HepG2 (cell line): Measurements from ENCODE around the gene SNAP29. TPM values are rescaled to one million over a fixed set of nuclear protein-coding genes. Genes with fewer than 3 reads are reported as not detected.
"Not testable (repeated sequence)": the region's sequence is repeated elsewhere in the genome, so short reads cannot be mapped to it uniquely, and the experiment has no call there.

Experiments
- ATAC-seq: fragments of 200-7000 bp; cut with Tn5 transposase; 3 replicates; pipeline ENCODE4 v1.9.1; 2020; ENCODE audit warnings: mild to moderate bottlenecking, moderate library complexity
- BruUV-seq: library from RNA; stranded (reverse); fragments of 400-500 nt; replicated peaks from 2 replicates; lab custom pipeline; 2021; lab: Mats Ljungman, UMichigan
- CTCF ChIA-PET: fragments of 300-600 bp; formaldehyde crosslinking; extraction: SDS; loops from one replicate; lab custom pipeline; 2021; ENCODE audit warnings: low total read pairs, inconsistent platforms, low intra/inter-chr PET ratio; lab: Yijun Ruan, JAX
- POLR2A ChIA-PET: fragments of 350-600 bp; sonication (Branson Sonifier 250); formaldehyde crosslinking; loops from one replicate; lab custom pipeline; 2020; ENCODE audit warnings: antibody characterized with exemption, inconsistent platforms; lab: Yijun Ruan, JAX
- DNase-seq: peaks from one replicate; pipeline ENCODE4 v3.0.0-alpha.2; 2015; ENCODE audit warnings: low spot score
- FAIRE-seq: peaks from 3 replicates; lab custom pipeline; 2011; peaks lifted over from hg19 to GRCh38; lab: Jason Lieb, UNC
- H2AFZ ChIP-seq: one replicate; pipeline ENCODE4 v1.6.1; 2011; ENCODE audit warnings: low read length, inconsistent platforms
- H3K27ac ChIP-seq: fragments of 300-600 bp; 3 replicates; pipeline ENCODE4 v1.8.0; 2011; ENCODE audit warnings: mixed run types, mild to moderate bottlenecking, mixed read lengths, low read length, inconsistent platforms; ENCODE audit not compliant: insufficient read depth; ENCODE audit errors: extremely low read length
- H3K27me3 ChIP-seq, 2 experiments: fragments of 200-600 bp in 1 of 2; 2 replicates in 1 of 2; 3 replicates in 1 of 2; pipeline versions ENCODE4 v1.6.0 to v1.8.0; 2011; ENCODE audit warnings: low read length in 2 of 2, mild to moderate bottlenecking in 2 of 2, moderate library complexity in 2 of 2, inconsistent platforms in 1 of 2; ENCODE audit not compliant: insufficient read depth in 2 of 2, control insufficient read depth in 1 of 2
- H3K36me3 ChIP-seq, 2 experiments: fragments of 200-600 bp in 1 of 2; replicated peaks in 1 of 2; 2 replicates in 1 of 2; 3 replicates in 1 of 2; pipeline versions ENCODE4 v1.5.1 to v1.8.0; 2011; ENCODE audit warnings: low read length in 2 of 2, inconsistent platforms in 1 of 2; ENCODE audit not compliant: insufficient read depth in 2 of 2, control insufficient read depth in 1 of 2
- H3K4me1 ChIP-seq: 2 replicates; pipeline ENCODE4 v1.5.1; 2012; ENCODE audit warnings: low read length, inconsistent platforms; ENCODE audit not compliant: insufficient read depth
- H3K4me2 ChIP-seq: 2 replicates; pipeline ENCODE4 v1.6.0; 2011; ENCODE audit warnings: low read depth, low read length, inconsistent platforms
- H3K4me3 ChIP-seq, 3 experiments: fragments of 200-600 bp in 1 of 3; sonication (generic), shearing (Covaris generic) in 1 of 3; replicated peaks in 1 of 3; 2 replicates each; pipeline ENCODE4 v1.5.1; 2011 to 2016; ENCODE audit warnings: low read length in 3 of 3, inconsistent platforms in 2 of 3, low read depth in 2 of 3, mild to moderate bottlenecking in 2 of 3, control low read depth in 1 of 3, mixed read lengths in 1 of 3; ENCODE audit not compliant: insufficient read depth in 1 of 3
- H3K79me2 ChIP-seq: one replicate; pipeline ENCODE4 v1.6.1; 2011; ENCODE audit warnings: low read length, inconsistent platforms; ENCODE audit not compliant: insufficient read depth
- H3K9ac ChIP-seq: 2 replicates; pipeline ENCODE4 v1.6.0; 2011; ENCODE audit warnings: mild to moderate bottlenecking, low read depth, low read length, inconsistent platforms; ENCODE audit not compliant: insufficient read depth
- H3K9me3 ChIP-seq: 2 replicates; pipeline ENCODE4 v1.5.1; 2012; ENCODE audit warnings: mild to moderate bottlenecking, low read length
- H4K20me1 ChIP-seq: 2 replicates; pipeline ENCODE4 v1.6.0; 2011; ENCODE audit warnings: inconsistent platforms, mild to moderate bottlenecking, low read length, moderate library complexity; ENCODE audit not compliant: insufficient read depth
- KDM6A ChIP-seq: IDR thresholded peaks from 2 replicates; pipeline ENCODE4 v1.6.1; 2016; ENCODE audit warnings: low read depth
- NFIB ChIP-seq: sonication (generic); formaldehyde crosslinking; IDR thresholded peaks from 2 replicates; pipeline ENCODE4 v1.9.0; 2021; ENCODE audit warnings: missing genetic modification reagents, mild to moderate bottlenecking, borderline replicate concordance
- WGBS: methylation state at CpG from one replicate; pipeline ENCODE4 v1.1.6; 2017; ENCODE audit warnings: low lambda C conversion rate; 5-methylcytosine and 5-hydroxymethylcytosine counted together
- in situ Hi-C: cut with HindIII; loops from 2 replicates; pipeline ENCODE4 v1.10.0; 2017; ENCODE audit warnings: low pct_unique_long_range_greater_than_20kb; ENCODE audit not compliant: extremely low pct_ligation_motif_present
- intact Hi-C: fragments of 100-400 bp; cut with micrococcal nuclease; formaldehyde crosslinking; loops from one replicate; pipeline ENCODE4 v1.10.0; 2022; ENCODE audit not compliant: unreplicated experiment
- polyA plus RNA-seq, 8 experiments: library from polyadenylated mRNA; depleted of rRNA in 3 of 8; stranded (reverse) in 7 of 8; unstranded in 1 of 8; fragments of >200 nt; fragmentation: Illumina TruSeq in 4 of 8; extraction: Trizol in 4 of 8; gene quantifications; 2 replicates each; pipeline versions ENCODE4 v1.2.1 to v1.2.3, GENCODE V29; 2011 to 2016; ENCODE audit warnings: low read depth in 4 of 8, missing spikeins in 1 of 8, mixed read lengths in 1 of 8; ENCODE audit not compliant: insufficient read depth in 1 of 8
- total RNA-seq, 5 experiments: library from RNA; depleted of rRNA; stranded (reverse); fragments of >200 nt; fragmentation: Illumina TruSeq; extraction: Trizol; gene quantifications; 2 replicates each; pipeline ENCODE4 v1.2.3, GENCODE V29; 2016; ENCODE audit warnings: low read depth in 1 of 5
- TF ChIP-seq, protein P1 (sequence below): sonication (generic); formaldehyde crosslinking; conservative IDR thresholded peaks from 2 replicates; pipeline ENCODE4 v1.4.0; 2020; ENCODE audit warnings: missing genetic modification reagents
- TF ChIP-seq, protein P2 (sequence below): sonication (generic); formaldehyde crosslinking; IDR thresholded peaks from 2 replicates; pipeline ENCODE4 v1.5.1; 2020; ENCODE audit warnings: mild to moderate bottlenecking, missing genetic modification reagents, borderline replicate concordance
- TF ChIP-seq, protein P3 (sequence below): IDR thresholded peaks from 2 replicates; pipeline ENCODE4 v1.4.0; 2020; ENCODE audit warnings: mild to moderate bottlenecking, missing genetic modification reagents
- TF ChIP-seq, protein P4 (sequence below): sonication (generic); formaldehyde crosslinking; IDR thresholded peaks from 2 replicates; pipeline ENCODE4 v1.4.0; 2020; ENCODE audit warnings: missing genetic modification reagents, borderline replicate concordance

Gene SNAP29
- total and polyA plus RNA-seq, 2 of the 13 experiments (the other 11 are each of a cell fraction or from before 2014, with no cell fraction given) = 12.3 to 30.7 TPM

DNA sequence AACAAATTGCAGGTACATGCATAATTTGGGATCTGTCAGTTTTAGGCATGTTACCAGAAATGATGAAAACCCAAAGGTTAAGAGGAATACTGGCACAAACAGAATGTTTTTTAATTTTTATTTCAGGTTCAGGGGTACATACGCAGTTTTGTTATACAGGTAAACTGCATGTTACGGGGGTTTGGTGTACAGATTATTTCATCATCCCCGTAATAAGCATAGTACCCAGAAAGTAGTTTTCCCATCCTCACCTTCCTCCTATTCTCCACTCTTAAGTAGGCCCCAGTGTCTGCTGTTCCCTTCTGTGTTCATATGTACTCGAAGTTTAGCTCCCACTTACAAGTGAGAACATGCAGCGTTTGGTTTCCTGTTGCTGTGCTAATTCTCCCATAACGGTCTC, 33.2 kb upstream of the SNAP29 start (continued):
- no peak for TF ChIP-seq NFIB (CRISPR knock-in tag)
- TF ChIP-seq, protein P1, sequence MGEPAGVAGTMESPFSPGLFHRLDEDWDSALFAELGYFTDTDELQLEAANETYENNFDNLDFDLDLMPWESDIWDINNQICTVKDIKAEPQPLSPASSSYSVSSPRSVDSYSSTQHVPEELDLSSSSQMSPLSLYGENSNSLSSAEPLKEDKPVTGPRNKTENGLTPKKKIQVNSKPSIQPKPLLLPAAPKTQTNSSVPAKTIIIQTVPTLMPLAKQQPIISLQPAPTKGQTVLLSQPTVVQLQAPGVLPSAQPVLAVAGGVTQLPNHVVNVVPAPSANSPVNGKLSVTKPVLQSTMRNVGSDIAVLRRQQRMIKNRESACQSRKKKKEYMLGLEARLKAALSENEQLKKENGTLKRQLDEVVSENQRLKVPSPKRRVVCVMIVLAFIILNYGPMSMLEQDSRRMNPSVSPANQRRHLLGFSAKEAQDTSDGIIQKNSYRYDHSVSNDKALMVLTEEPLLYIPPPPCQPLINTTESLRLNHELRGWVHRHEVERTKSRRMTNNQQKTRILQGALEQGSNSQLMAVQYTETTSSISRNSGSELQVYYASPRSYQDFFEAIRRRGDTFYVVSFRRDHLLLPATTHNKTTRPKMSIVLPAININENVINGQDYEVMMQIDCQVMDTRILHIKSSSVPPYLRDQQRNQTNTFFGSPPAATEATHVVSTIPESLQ (CRISPR knock-in tag) = no peak
- TF ChIP-seq, all 625 proteins: peak for 0

DNA sequence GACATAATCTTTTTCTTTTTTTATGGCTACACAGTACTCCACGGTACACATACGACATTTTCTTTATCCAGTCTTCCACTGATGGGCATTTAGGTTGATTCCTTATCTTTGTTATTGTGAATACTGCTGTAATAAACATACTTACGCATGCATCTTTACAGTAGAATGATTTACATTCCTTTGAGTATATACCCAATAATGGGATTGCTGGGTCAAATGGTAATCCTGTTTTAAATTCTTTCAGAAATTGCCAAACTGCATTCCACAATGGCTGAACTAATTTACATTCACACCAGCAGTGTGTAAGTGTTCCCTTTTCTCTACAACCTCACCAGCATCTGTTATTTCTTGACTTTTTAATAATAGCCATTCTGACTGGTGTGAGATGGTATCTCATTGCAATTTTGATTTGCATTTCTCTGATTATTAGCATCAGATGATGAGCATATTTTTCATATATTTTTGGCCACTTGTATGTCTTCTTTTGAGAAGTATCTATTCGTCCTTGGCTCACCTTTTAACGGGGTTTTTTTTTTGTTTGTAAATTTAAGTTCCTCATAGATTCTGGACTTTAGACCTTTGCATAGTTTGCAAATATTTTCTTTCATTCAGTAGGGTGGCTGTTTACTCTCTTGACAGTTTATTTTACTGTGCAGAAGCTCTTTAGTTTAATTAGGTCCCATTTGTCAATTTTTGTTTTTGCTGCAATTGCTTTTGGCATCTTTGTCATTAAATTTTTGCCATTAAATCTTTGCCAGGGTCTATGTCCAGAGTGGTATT, 32.2 kb upstream of the SNAP29 start:
- H4K20me1 ChIP-seq, intact Hi-C loops, H3K9ac ChIP-seq, H3K9me3 ChIP-seq, H3K4me3 ChIP-seq, CTCF ChIA-PET, H3K79me2 ChIP-seq, in situ Hi-C loops, H2AFZ ChIP-seq, H3K27me3 ChIP-seq, BruUV-seq: not testable (repeated sequence)
- ATAC-seq (peak; percentile 48; the same call in 2 of the 3 replicates), FAIRE-seq (peak; percentile 26), DNase-seq (peak; percentile 35)
- Histone ChIP-seq H3K4me2 (peak overlapping the region; percentile 53), H3K27ac (peak overlapping the region; percentile 53), H3K36me3 (peaks cover 5 to 30% of the 10 kb centered on the region in 2 experiments), H3K4me1 (peaks cover 33% of the 10 kb centered on the region)
- POLR2A ChIA-PET = interaction anchor here (1.5 to 1.7 kb wide), 2 partner anchors 23 to 36 kb away, joined by 3 to 6 read pairs; no protein-coding TSS in a partner anchor
- WGBS = 59% methylated on average over 5 of the region's 5 CpGs
- TF ChIP-seq KDM6A (CRISPR knock-in tag) = peak; percentile 28; the same call in 1 of the 2 replicates
- TF ChIP-seq, protein P2, sequence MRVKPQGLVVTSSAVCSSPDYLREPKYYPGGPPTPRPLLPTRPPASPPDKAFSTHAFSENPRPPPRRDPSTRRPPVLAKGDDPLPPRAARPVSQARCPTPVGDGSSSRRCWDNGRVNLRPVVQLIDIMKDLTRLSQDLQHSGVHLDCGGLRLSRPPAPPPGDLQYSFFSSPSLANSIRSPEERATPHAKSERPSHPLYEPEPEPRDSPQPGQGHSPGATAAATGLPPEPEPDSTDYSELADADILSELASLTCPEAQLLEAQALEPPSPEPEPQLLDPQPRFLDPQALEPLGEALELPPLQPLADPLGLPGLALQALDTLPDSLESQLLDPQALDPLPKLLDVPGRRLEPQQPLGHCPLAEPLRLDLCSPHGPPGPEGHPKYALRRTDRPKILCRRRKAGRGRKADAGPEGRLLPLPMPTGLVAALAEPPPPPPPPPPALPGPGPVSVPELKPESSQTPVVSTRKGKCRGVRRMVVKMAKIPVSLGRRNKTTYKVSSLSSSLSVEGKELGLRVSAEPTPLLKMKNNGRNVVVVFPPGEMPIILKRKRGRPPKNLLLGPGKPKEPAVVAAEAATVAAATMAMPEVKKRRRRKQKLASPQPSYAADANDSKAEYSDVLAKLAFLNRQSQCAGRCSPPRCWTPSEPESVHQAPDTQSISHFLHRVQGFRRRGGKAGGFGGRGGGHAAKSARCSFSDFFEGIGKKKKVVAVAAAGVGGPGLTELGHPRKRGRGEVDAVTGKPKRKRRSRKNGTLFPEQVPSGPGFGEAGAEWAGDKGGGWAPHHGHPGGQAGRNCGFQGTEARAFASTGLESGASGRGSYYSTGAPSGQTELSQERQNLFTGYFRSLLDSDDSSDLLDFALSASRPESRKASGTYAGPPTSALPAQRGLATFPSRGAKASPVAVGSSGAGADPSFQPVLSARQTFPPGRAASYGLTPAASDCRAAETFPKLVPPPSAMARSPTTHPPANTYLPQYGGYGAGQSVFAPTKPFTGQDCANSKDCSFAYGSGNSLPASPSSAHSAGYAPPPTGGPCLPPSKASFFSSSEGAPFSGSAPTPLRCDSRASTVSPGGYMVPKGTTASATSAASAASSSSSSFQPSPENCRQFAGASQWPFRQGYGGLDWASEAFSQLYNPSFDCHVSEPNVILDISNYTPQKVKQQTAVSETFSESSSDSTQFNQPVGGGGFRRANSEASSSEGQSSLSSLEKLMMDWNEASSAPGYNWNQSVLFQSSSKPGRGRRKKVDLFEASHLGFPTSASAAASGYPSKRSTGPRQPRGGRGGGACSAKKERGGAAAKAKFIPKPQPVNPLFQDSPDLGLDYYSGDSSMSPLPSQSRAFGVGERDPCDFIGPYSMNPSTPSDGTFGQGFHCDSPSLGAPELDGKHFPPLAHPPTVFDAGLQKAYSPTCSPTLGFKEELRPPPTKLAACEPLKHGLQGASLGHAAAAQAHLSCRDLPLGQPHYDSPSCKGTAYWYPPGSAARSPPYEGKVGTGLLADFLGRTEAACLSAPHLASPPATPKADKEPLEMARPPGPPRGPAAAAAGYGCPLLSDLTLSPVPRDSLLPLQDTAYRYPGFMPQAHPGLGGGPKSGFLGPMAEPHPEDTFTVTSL (CRISPR knock-in tag) = peak; percentile 45; the same call in 1 of the 2 replicates
- TF ChIP-seq, protein P3, sequence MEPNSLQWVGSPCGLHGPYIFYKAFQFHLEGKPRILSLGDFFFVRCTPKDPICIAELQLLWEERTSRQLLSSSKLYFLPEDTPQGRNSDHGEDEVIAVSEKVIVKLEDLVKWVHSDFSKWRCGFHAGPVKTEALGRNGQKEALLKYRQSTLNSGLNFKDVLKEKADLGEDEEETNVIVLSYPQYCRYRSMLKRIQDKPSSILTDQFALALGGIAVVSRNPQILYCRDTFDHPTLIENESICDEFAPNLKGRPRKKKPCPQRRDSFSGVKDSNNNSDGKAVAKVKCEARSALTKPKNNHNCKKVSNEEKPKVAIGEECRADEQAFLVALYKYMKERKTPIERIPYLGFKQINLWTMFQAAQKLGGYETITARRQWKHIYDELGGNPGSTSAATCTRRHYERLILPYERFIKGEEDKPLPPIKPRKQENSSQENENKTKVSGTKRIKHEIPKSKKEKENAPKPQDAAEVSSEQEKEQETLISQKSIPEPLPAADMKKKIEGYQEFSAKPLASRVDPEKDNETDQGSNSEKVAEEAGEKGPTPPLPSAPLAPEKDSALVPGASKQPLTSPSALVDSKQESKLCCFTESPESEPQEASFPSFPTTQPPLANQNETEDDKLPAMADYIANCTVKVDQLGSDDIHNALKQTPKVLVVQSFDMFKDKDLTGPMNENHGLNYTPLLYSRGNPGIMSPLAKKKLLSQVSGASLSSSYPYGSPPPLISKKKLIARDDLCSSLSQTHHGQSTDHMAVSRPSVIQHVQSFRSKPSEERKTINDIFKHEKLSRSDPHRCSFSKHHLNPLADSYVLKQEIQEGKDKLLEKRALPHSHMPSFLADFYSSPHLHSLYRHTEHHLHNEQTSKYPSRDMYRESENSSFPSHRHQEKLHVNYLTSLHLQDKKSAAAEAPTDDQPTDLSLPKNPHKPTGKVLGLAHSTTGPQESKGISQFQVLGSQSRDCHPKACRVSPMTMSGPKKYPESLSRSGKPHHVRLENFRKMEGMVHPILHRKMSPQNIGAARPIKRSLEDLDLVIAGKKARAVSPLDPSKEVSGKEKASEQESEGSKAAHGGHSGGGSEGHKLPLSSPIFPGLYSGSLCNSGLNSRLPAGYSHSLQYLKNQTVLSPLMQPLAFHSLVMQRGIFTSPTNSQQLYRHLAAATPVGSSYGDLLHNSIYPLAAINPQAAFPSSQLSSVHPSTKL (CRISPR knock-in tag) = 0 out of 2 replicates have a peak, but pooled peaks have one; percentile 14
- TF ChIP-seq, protein P4, sequence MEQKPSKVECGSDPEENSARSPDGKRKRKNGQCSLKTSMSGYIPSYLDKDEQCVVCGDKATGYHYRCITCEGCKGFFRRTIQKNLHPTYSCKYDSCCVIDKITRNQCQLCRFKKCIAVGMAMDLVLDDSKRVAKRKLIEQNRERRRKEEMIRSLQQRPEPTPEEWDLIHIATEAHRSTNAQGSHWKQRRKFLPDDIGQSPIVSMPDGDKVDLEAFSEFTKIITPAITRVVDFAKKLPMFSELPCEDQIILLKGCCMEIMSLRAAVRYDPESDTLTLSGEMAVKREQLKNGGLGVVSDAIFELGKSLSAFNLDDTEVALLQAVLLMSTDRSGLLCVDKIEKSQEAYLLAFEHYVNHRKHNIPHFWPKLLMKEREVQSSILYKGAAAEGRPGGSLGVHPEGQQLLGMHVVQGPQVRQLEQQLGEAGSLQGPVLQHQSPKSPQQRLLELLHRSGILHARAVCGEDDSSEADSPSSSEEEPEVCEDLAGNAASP = peak; percentile 47; the same call in 1 of the 2 replicates
